K562 (cell line): Measurements from ENCODE around the gene KLC3. TPM values are rescaled to one million over a fixed set of nuclear protein-coding genes. Genes with fewer than 3 reads are reported as not detected.

Experiments used
- ATAC-seq: fragments of 200-7000 bp; cut with Tn5 transposase; 3 replicates; pipeline ENCODE4 v1.9.1; 2020; ENCODE audit warnings: moderate library complexity
- BruUV-seq: library from RNA; stranded (reverse); fragments of 400-500 nt; replicated peaks from 2 replicates; lab custom pipeline; 2021; lab: Mats Ljungman, UMichigan
- CTCF ChIA-PET: fragments of 300-600 bp; formaldehyde crosslinking; extraction: SDS; loops from one replicate; lab custom pipeline; 2021; ENCODE audit warnings: low intra/inter-chr PET ratio; lab: Yijun Ruan, JAX
- POLR2A ChIA-PET: fragments of 300-600, 350-650 bp; sonication (Branson Sonifier 250); formaldehyde crosslinking; extraction: SDS; loops from one replicate; lab custom pipeline; 2021; ENCODE audit warnings: antibody characterized with exemption, inconsistent platforms; lab: Yijun Ruan, JAX
- DNase-seq, 4 experiments: peaks; one replicate each; pipeline versions ENCODE4 v3.0.0 to v3.0.0-alpha.2; 2011 to 2018; ENCODE audit warnings: low spot score in 3 of 4, mixed read lengths in 3 of 4; ENCODE audit errors: extremely low read depth in 1 of 4
- FAIRE-seq: peaks from 2 replicates; lab custom pipeline; 2011; peaks lifted over from hg19 to GRCh38; lab: Jason Lieb, UNC
- H2AFZ ChIP-seq: 2 replicates; pipeline ENCODE4 v1.6.0; 2011; ENCODE audit warnings: low read depth, low read length, control low read depth, inconsistent platforms
- H3K27ac ChIP-seq: fragments of 200-600 bp; 3 replicates; pipeline ENCODE4 v1.8.0; 2011; ENCODE audit warnings: low read depth, mild to moderate bottlenecking, control low read depth, inconsistent platforms, low read length, moderate library complexity, mixed read lengths; ENCODE audit errors: extremely low read depth
- H3K27me3 ChIP-seq, 2 experiments: fragments of 300-600 bp in 1 of 2; 2 replicates in 1 of 2; 3 replicates in 1 of 2; pipeline versions ENCODE4 v1.6.0 to v1.8.0; 2011; ENCODE audit warnings: inconsistent platforms in 2 of 2, low read length in 2 of 2, mild to moderate bottlenecking in 1 of 2, mixed read lengths in 1 of 2, moderate library complexity in 1 of 2; ENCODE audit not compliant: control insufficient read depth in 2 of 2, insufficient read depth in 2 of 2
- H3K36me3 ChIP-seq: fragments of 300-600 bp; 3 replicates; pipeline ENCODE4 v1.8.0; 2011; ENCODE audit warnings: mild to moderate bottlenecking, low read length, inconsistent platforms; ENCODE audit not compliant: control insufficient read depth, insufficient read depth
- H3K4me1 ChIP-seq, 2 experiments: fragments of 200-600 bp in 1 of 2; replicated peaks in 1 of 2; 2 replicates in 1 of 2; 3 replicates in 1 of 2; pipeline versions ENCODE4 v1.5.1 to v1.8.0; 2011; ENCODE audit warnings: inconsistent platforms in 2 of 2, low read length in 2 of 2, mild to moderate bottlenecking in 1 of 2, mixed read lengths in 1 of 2, moderate library complexity in 1 of 2; ENCODE audit not compliant: control insufficient read depth in 2 of 2, insufficient read depth in 2 of 2
- H3K4me2 ChIP-seq: 2 replicates; pipeline ENCODE4 v1.6.1; 2011; ENCODE audit warnings: low read length, control low read depth, inconsistent platforms, mixed read lengths; ENCODE audit not compliant: insufficient read depth
- H3K4me3 ChIP-seq: fragments of 200-600 bp; sonication (generic), shearing (Covaris generic); 2 replicates; pipeline ENCODE4 v1.5.1; 2016; ENCODE audit warnings: control low read depth, inconsistent platforms
- H3K79me2 ChIP-seq: fragments of 200-600 bp; 3 replicates; pipeline ENCODE4 v1.8.0; 2011; ENCODE audit warnings: low read length, inconsistent platforms; ENCODE audit not compliant: control insufficient read depth, insufficient read depth
- H3K9ac ChIP-seq, 2 experiments: 2 replicates each; pipeline versions ENCODE4 v1.6.0 to v1.6.1; 2011; ENCODE audit warnings: low read depth in 2 of 2, low read length in 2 of 2, control low read depth in 1 of 2, inconsistent platforms in 1 of 2, mild to moderate bottlenecking in 1 of 2, mixed read lengths in 1 of 2; ENCODE audit not compliant: insufficient read depth in 1 of 2
- H3K9me1 ChIP-seq: one replicate; pipeline ENCODE4 v1.6.0; 2011; ENCODE audit warnings: inconsistent platforms, mild to moderate bottlenecking, low read length, moderate library complexity; ENCODE audit not compliant: control insufficient read depth, insufficient read depth
- H3K9me3 ChIP-seq: replicated peaks from 2 replicates; pipeline ENCODE4 v1.5.1; 2011; ENCODE audit warnings: low read depth, low read length, inconsistent platforms; ENCODE audit not compliant: control insufficient read depth, insufficient read depth
- H4K20me1 ChIP-seq: replicated peaks from 2 replicates; pipeline ENCODE4 v1.6.1; 2011; ENCODE audit warnings: low read length, inconsistent platforms, mixed read lengths; ENCODE audit not compliant: control insufficient read depth, insufficient read depth
- HDAC2 ChIP-seq: fragments of 450-650 bp; IDR thresholded peaks from 2 replicates; pipeline ENCODE4 v1.6.1; 2016; ENCODE audit warnings: mild to moderate bottlenecking
- HDAC3 ChIP-seq: fragments of 450-650 bp; IDR thresholded peaks from 2 replicates; pipeline ENCODE4 v1.6.1; 2018; ENCODE audit warnings: borderline replicate concordance, mild to moderate bottlenecking, moderate library complexity; ENCODE audit not compliant: partially characterized antibody
- HMG20B ChIP-seq: fragments of 250-450 bp; sonication (Bioruptor Pico); IDR thresholded peaks from 2 replicates; pipeline ENCODE4 v1.5.0; 2021; ENCODE audit warnings: mild to moderate bottlenecking
- ILF3 ChIP-seq: fragments of 450-650 bp; IDR thresholded peaks from 2 replicates; pipeline ENCODE4 v1.6.1; 2018; ENCODE audit warnings: antibody characterized with exemption, mild to moderate bottlenecking, moderate library complexity, borderline replicate concordance
- MTF1 ChIP-seq: fragments of 250-450 bp; sonication (Bioruptor Pico); IDR thresholded peaks from 2 replicates; pipeline ENCODE4 v1.9.0; 2021; ENCODE audit warnings: moderate library complexity, mild to moderate bottlenecking, inconsistent platforms, borderline replicate concordance
- POLR2AphosphoS5 ChIP-seq: IDR thresholded peaks from 2 replicates; pipeline ENCODE4 v1.6.1; 2011; ENCODE audit warnings: mild to moderate bottlenecking, low read depth, low read length, moderate library complexity; ENCODE audit not compliant: control insufficient read depth, insufficient read depth
- PRMT5 ChIP-seq: sonication (generic); formaldehyde crosslinking; IDR thresholded peaks from 2 replicates; pipeline ENCODE4 v1.5.0; 2020; ENCODE audit warnings: missing genetic modification reagents
- RBBP5 ChIP-seq: fragments of 200-600 bp; sonication (generic); IDR thresholded peaks from 2 replicates; pipeline ENCODE4 v1.6.1; 2012; ENCODE audit warnings: borderline replicate concordance, mild to moderate bottlenecking, low read length, control low read depth, inconsistent platforms; ENCODE audit not compliant: insufficient read depth, poor library complexity, severe bottlenecking
- SOX6 ChIP-seq: fragments of 450-650 bp; IDR thresholded peaks from 2 replicates; pipeline ENCODE4 v1.6.1; 2014; ENCODE audit warnings: mild to moderate bottlenecking
- SP2 ChIP-seq: IDR thresholded peaks from 2 replicates; pipeline ENCODE4 v1.6.1; 2011; ENCODE audit warnings: mild to moderate bottlenecking, low read depth, low read length, moderate library complexity; ENCODE audit not compliant: poor library complexity, severe bottlenecking; ENCODE audit errors: extremely low read depth
- THRAP3 ChIP-seq: fragments of 450-650 bp; IDR thresholded peaks from 2 replicates; pipeline ENCODE4 v1.6.1; 2016; ENCODE audit warnings: mild to moderate bottlenecking, inconsistent platforms, borderline replicate concordance
- ZNF699 ChIP-seq: fragments of 250-450 bp; sonication (Bioruptor Pico); IDR thresholded peaks from 2 replicates; pipeline ENCODE4 v1.8.0; 2021; ENCODE audit warnings: mild to moderate bottlenecking, moderate library complexity; ENCODE audit not compliant: insufficient replicate concordance
- WGBS: fragments of 100-300 bp; shearing (Covaris generic); methylation state at CpG from one replicate; pipeline ENCODE4 v1.1.6; 2016; ENCODE audit warnings: low coverage, mixed read lengths; ENCODE audit not compliant: insufficient coverage; ENCODE audit errors: missing lambda C conversion rate; 5-methylcytosine and 5-hydroxymethylcytosine counted together
- in situ Hi-C: fragments of 300-500 bp; cut with MboI; formaldehyde crosslinking; loops from 4 replicates; pipeline ENCODE4 v1.15.0; 2018; ENCODE audit warnings: inconsistent platforms, mixed read lengths
- intact Hi-C: fragments of 100-400 bp; cut with micrococcal nuclease; formaldehyde crosslinking; loops from 2 replicates; pipeline ENCODE4 v1.14.2; 2022
- polyA plus RNA-seq, 8 experiments: library from polyadenylated mRNA; depleted of rRNA in 4 of 8; stranded (reverse) in 5 of 8; unstranded in 3 of 8; fragments of >200 nt; fragmentation: Nextera tagmentation in 2 of 8; fragmentation: Illumina TruSeq in 1 of 8; extraction: Ambion mirVana in 2 of 8; extraction: Trizol in 1 of 8; gene quantifications; 2 replicates each; pipeline versions ENCODE4 v1.2.1 to v1.2.3, GENCODE V29; 2011 to 2014; ENCODE audit warnings: inconsistent platforms in 1 of 8, missing spikeins in 1 of 8
- total RNA-seq, 7 experiments: library from RNA; depleted of rRNA in 6 of 7; stranded (reverse); fragments of >200 nt in 6 of 7; fragmentation: Illumina TruSeq in 2 of 7; extraction: Trizol in 2 of 7; gene quantifications; 2 replicates each; pipeline versions ENCODE4 v1.2.1 to v1.2.3, GENCODE V29; 2011 to 2021; ENCODE audit warnings: low replicate concordance in 1 of 7
- TF ChIP-seq, protein P1 (sequence below): fragments of 250-450 bp; sonication (Bioruptor Pico); IDR thresholded peaks from 2 replicates; pipeline ENCODE4 v1.5.0; 2021; ENCODE audit warnings: mild to moderate bottlenecking, moderate library complexity
- TF ChIP-seq, protein P2 (sequence below): fragments of 250-450 bp; sonication (Bioruptor Pico); IDR thresholded peaks from 2 replicates; pipeline ENCODE4 v1.5.0; 2021

Gene KLC3
- total and polyA plus RNA-seq, 9 of the 15 experiments (the other 6 are each of a cell fraction or from before 2014, with no cell fraction given): 0.03 to 1.2 (median 0.59) TPM; not detected in 3

DNA sequence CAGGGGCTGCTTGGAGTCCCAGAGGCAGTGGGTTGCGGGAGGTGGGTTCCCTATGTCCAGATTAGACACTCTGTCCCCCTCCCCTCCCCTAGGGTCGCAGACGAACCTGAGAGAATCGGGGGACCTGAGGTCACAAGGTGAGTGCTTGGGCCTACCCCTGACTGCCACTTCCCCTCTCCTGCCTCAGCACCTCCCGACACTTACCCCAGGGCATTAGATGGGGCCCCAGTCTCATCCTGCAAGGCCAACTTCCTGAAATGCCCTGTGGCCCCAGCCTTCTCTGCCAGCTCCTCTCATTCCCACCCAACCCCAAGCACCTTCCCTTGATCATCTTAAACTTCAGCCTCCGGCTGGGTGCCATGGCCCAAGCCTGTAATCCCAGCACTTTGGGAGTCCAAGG lies 40.8 kb upstream of the KLC3 start:
- TF ChIP-seq RBBP5: no peak
- TF ChIP-seq SOX6: no peak
- TF ChIP-seq THRAP3: no peak
- no peak for TF ChIP-seq MTF1 (CRISPR knock-in tag)
- no peak for TF ChIP-seq POLR2AphosphoS5
- TF ChIP-seq, protein P1, sequence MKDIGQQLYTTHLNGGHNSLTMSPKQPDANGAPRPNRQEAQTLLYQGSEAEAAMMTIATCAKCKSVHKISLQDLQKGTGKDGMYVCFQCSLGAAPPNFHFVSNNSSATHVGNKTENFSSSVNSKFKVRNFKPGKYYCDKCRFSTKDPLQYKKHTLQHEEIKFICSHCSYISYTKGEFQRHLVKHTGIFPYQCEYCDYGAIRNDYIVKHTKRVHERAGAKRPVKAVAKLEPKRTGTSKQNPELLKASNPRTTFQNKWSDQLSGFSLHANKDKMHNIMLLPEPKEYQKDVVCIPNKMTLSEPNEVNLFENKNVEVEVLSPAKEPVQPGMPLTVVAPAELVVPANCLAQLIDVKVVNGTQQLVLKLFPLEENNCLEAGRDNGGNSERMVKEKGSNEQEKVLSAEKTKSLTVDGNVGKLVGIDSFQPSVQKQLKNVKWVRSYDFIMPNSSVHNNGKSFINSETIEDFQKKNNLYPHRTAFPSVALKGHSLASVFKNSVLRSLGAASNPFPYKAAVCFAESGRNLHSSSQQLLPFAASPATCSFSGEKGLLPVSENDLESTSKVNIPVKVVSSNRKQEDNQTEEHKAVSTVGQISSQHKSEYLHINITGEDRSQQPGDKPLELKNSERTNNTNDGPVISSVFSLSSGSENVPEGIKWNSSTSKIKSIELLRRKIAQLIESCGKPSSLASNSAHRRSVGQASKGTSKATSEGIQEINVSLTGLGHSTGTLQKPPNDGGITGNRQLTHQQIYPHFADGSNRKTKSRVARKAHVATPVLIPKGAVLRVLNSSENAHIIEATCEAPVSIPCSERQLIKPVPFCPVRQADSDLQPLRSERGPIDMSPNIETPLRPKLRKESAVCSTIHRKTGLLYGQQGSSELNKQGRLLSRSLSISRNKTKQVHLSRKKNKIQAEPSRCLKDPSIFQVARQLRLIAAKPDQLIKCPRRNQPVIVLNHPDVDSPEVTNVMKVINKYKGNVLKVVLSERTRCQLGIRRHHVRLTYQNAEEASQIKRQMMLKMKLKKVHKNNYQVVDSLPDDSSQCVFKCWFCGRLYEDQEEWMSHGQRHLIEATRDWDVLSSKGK (CRISPR knock-in tag): no peak
- TF ChIP-seq HDAC2: no peak
- no peak for TF ChIP-seq HMG20B
- no peak for TF ChIP-seq HDAC3
- no peak for TF ChIP-seq SP2
- no peak for TF ChIP-seq ZNF699
- no peak for TF ChIP-seq PRMT5
- no peak for TF ChIP-seq ILF3
- TF ChIP-seq, protein P2, sequence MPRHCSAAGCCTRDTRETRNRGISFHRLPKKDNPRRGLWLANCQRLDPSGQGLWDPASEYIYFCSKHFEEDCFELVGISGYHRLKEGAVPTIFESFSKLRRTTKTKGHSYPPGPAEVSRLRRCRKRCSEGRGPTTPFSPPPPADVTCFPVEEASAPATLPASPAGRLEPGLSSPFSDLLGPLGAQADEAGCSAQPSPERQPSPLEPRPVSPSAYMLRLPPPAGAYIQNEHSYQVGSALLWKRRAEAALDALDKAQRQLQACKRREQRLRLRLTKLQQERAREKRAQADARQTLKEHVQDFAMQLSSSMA (CRISPR knock-in tag): no peak

More for the DNA sequence above, 40.8 kb upstream of the KLC3 start:
- Histone ChIP-seq H3K4me1 (peaks cover 9 to 20% of the 10 kb centered on the region in 2 experiments; a peak in 3 of 5 replicates), H2AFZ (no peak overlapping the region), H3K9ac (peak overlapping the region; percentile 69 to 88; a peak in 3 of 4 replicates), H3K79me2 (no peaks in the 10 kb centered on the region), H4K20me1 (no peaks in the 10 kb centered on the region), H3K4me2 (no peak overlapping the region), H3K9me3 (0 out of 2 replicates have a peak, but pooled peaks cover 2% of the 10 kb centered on the region), H3K27me3 (no peaks in the 10 kb centered on the region), H3K36me3 (no peaks in the 10 kb centered on the region; the same call in 2 of the 3 replicates), H3K4me3 (no peak overlapping the region), H3K27ac (no peak overlapping the region), H3K9me1 (no peaks in the 10 kb centered on the region)
- FAIRE-seq (no peak), ATAC-seq (no peak), DNase-seq (no peak)
- ChIA-PET POLR2A (interaction anchor here (0.6 to 2.0 kb wide), 3 partner anchors 8 to 13 kb away, joined by 3 to 6 read pairs (median 5); no protein-coding TSS in a partner anchor), CTCF (no interaction called here)
- intact Hi-C loops (loop anchor here (1.0 kb wide), 1 partner anchor 9 kb away; no protein-coding TSS in a partner anchor), in situ Hi-C loops (no loop called here)
- WGBS: 90% methylated on average over 6 of the region's 6 CpGs
- TSS peak; percentile 81 for BruUV-seq
